A549 (cell line): Measurements from ENCODE around the gene WASF3. TPM values are rescaled to one million over a fixed set of nuclear protein-coding genes. Genes with fewer than 3 reads are reported as not detected.

Experiments used
- ATAC-seq, 2 experiments: fragments of 200-7000 bp in 1 of 2; fragments of >200 bp in 1 of 2; cut with Nextera tagmentation in 1 of 2; cut with Tn5 transposase in 1 of 2; 3 replicates each; pipeline versions ENCODE4 v1.8.0 to v1.9.1; 2018 to 2020; ENCODE audit warnings: mild to moderate bottlenecking in 1 of 2, moderate library complexity in 1 of 2
- CTCF ChIA-PET: fragments of 300-600 bp; sonication (Branson Sonifier 250); formaldehyde crosslinking; extraction: SDS; loops from one replicate; lab custom pipeline; 2021; ENCODE audit warnings: antibody characterized with exemption, inconsistent platforms; lab: Yijun Ruan, JAX
- POLR2A ChIA-PET: fragments of 350-600 bp; formaldehyde crosslinking; extraction: SDS; loops from one replicate; lab custom pipeline; 2021; ENCODE audit warnings: antibody characterized with exemption, inconsistent platforms; lab: Yijun Ruan, JAX
- DNase-seq, 2 experiments: peaks; one replicate each; pipeline versions ENCODE4 v3.0.0 to v3.0.0-alpha.2; 2011 to 2016; ENCODE audit warnings: low read depth in 1 of 2, low spot score in 1 of 2
- FAIRE-seq: peaks from 2 replicates; lab custom pipeline; 2011; peaks lifted over from hg19 to GRCh38; lab: Jason Lieb, UNC
- H3K27ac ChIP-seq, 2 experiments: fragments of >200 bp; sonication (Bioruptor Twin); formaldehyde crosslinking; 3 replicates each; pipeline ENCODE4 v1.5.1; 2016 to 2017
- H3K4me1 ChIP-seq: fragments of >200 bp; sonication (Bioruptor Twin); formaldehyde crosslinking; 3 replicates; pipeline ENCODE4 v1.6.1; 2016
- H3K4me2 ChIP-seq: fragments of >200 bp; sonication (Bioruptor Twin); formaldehyde crosslinking; 3 replicates; pipeline ENCODE4 v1.6.1; 2016
- H3K4me3 ChIP-seq: fragments of >200 bp; sonication (Bioruptor Twin); formaldehyde crosslinking; 3 replicates; pipeline ENCODE4 v1.5.1; 2016
- H3K9me3 ChIP-seq: fragments of >200 bp; sonication (Bioruptor Twin); formaldehyde crosslinking; 3 replicates; pipeline ENCODE4 v1.6.1; 2016
- CBX8 ChIP-seq: fragments of 200-600 bp; sonication (generic); IDR thresholded peaks from 2 replicates; pipeline ENCODE4 v1.6.1; 2016
- CEBPB ChIP-seq, 2 experiments: fragments of >200 bp in 1 of 2; sonication (Bioruptor Twin) in 1 of 2; formaldehyde crosslinking in 1 of 2; IDR thresholded peaks; 2 replicates each; pipeline ENCODE4 v1.6.1; 2012 to 2016
- CTCF ChIP-seq: fragments of >200 bp; sonication (Bioruptor Twin); formaldehyde crosslinking; IDR thresholded peaks from 3 replicates; pipeline ENCODE4 v1.5.1; 2016
- E2F6 ChIP-seq: IDR thresholded peaks from 2 replicates; pipeline ENCODE4 v1.6.1; 2012; ENCODE audit warnings: low read depth, borderline replicate concordance
- EHMT2 ChIP-seq: fragments of 200-600 bp; sonication (generic); IDR thresholded peaks from 2 replicates; pipeline ENCODE4 v1.6.1; 2016; ENCODE audit warnings: antibody characterized with exemption, low read depth, mild to moderate bottlenecking, moderate library complexity
- HDAC2 ChIP-seq: fragments of 200-600 bp; sonication (generic); IDR thresholded peaks from 2 replicates; pipeline ENCODE4 v1.6.1; 2016
- HES2 ChIP-seq: fragments of >200 bp; sonication (Bioruptor Twin); formaldehyde crosslinking; IDR thresholded peaks from 2 replicates; pipeline ENCODE4 v1.6.1; 2016
- HOXB5 ChIP-seq: fragments of 250-450 bp; sonication (Bioruptor Pico); IDR thresholded peaks from 2 replicates; pipeline ENCODE4 v1.5.0; 2020; ENCODE audit warnings: mild to moderate bottlenecking, moderate library complexity
- JUN ChIP-seq, 2 experiments: fragments of >200 bp; sonication (Bioruptor Twin); formaldehyde crosslinking; IDR thresholded peaks; 2 replicates in 1 of 2; 3 replicates in 1 of 2; pipeline ENCODE4 v1.6.1; 2016 to 2017
- KDM1A ChIP-seq: fragments of 200-600 bp; sonication (generic); IDR thresholded peaks from 2 replicates; pipeline ENCODE4 v1.6.1; 2016; ENCODE audit warnings: low read depth, mild to moderate bottlenecking
- KDM5A ChIP-seq: fragments of 200-600 bp; sonication (generic); IDR thresholded peaks from 2 replicates; pipeline ENCODE4 v1.6.1; 2016; ENCODE audit warnings: antibody characterized with exemption, mild to moderate bottlenecking
- NPAS2 ChIP-seq: fragments of 250-450 bp; sonication (Bioruptor Pico); IDR thresholded peaks from 2 replicates; pipeline ENCODE4 v1.8.0; 2022; ENCODE audit warnings: mild to moderate bottlenecking, moderate library complexity, borderline replicate concordance
- PBX3 ChIP-seq: IDR thresholded peaks from 2 replicates; pipeline ENCODE4 v1.6.1; 2012
- PHF8 ChIP-seq: fragments of 200-600 bp; sonication (generic); IDR thresholded peaks from 2 replicates; pipeline ENCODE4 v1.6.1; 2016; ENCODE audit warnings: low read depth, mild to moderate bottlenecking, antibody characterized with exemption, moderate library complexity, borderline replicate concordance
- POLR2A ChIP-seq: IDR thresholded peaks from 2 replicates; pipeline ENCODE4 v1.6.1; 2012; ENCODE audit warnings: mild to moderate bottlenecking, low read length
- RARB ChIP-seq: fragments of 250-450 bp; sonication (Bioruptor Pico); IDR thresholded peaks from 2 replicates; pipeline ENCODE4 v1.8.0; 2021; ENCODE audit warnings: mild to moderate bottlenecking, moderate library complexity
- REST ChIP-seq: fragments of 200-600 bp; sonication (generic); IDR thresholded peaks from 2 replicates; pipeline ENCODE4 v1.6.1; 2016; ENCODE audit warnings: antibody characterized with exemption, mild to moderate bottlenecking, moderate library complexity
- TP53 ChIP-seq: fragments of 250-450 bp; sonication (Bioruptor Pico); IDR thresholded peaks from 2 replicates; pipeline ENCODE4 v1.5.0; 2021; ENCODE audit warnings: mild to moderate bottlenecking, moderate library complexity
- USF2 ChIP-seq: fragments of 450-650 bp; IDR thresholded peaks from 2 replicates; pipeline ENCODE4 v1.6.1; 2014; ENCODE audit warnings: antibody characterized with exemption
- ZSCAN20 ChIP-seq: fragments of 250-450 bp; sonication (Bioruptor Pico); IDR thresholded peaks from 2 replicates; pipeline ENCODE4 v1.8.0; 2022; ENCODE audit warnings: mild to moderate bottlenecking, moderate library complexity
- WGBS: methylation state at CpG from one replicate; pipeline ENCODE4 v1.1.6; 2017; ENCODE audit errors: missing lambda C conversion rate; 5-methylcytosine and 5-hydroxymethylcytosine counted together
- polyA minus RNA-seq: library from RNA; depleted of rRNA, polyadenylated mRNA; stranded (reverse); fragments of >200 nt; gene quantifications from 2 replicates; pipeline ENCODE4 v1.2.3, GENCODE V29; 2011; rRNA and poly(A)+ RNA removed
- polyA plus RNA-seq, 4 experiments: library from polyadenylated mRNA; depleted of rRNA in 3 of 4; stranded (reverse); fragments of >200 nt; fragmentation: RNase III in 1 of 4; extraction: RNeasy Plus Mini Kit Qiagen cat#74134 plus additional on column Dnase treatment in 1 of 4; gene quantifications; 2 replicates in 3 of 4; 3 replicates in 1 of 4; pipeline ENCODE4 v1.2.3, GENCODE V29; 2011 to 2017

The WASF3 gene, protein sequence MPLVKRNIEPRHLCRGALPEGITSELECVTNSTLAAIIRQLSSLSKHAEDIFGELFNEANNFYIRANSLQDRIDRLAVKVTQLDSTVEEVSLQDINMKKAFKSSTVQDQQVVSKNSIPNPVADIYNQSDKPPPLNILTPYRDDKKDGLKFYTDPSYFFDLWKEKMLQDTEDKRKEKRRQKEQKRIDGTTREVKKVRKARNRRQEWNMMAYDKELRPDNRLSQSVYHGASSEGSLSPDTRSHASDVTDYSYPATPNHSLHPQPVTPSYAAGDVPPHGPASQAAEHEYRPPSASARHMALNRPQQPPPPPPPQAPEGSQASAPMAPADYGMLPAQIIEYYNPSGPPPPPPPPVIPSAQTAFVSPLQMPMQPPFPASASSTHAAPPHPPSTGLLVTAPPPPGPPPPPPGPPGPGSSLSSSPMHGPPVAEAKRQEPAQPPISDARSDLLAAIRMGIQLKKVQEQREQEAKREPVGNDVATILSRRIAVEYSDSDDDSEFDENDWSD
- polyA plus RNA-seq (2011; rRNA removed) (0.45 and 0.56 TPM in 2 replicates), polyA plus RNA-seq (2017; fragmentation: RNase III; extraction: RNeasy Plus Mini Kit Qiagen cat#74134 plus additional on column Dnase treatment) (0.09 to 0.12 TPM (median 0.10 TPM) in 3 replicates), polyA minus RNA-seq (0.29 and 0.50 TPM in 2 replicates)
- 0.22 and 0.29 TPM in 2 replicates for polyA plus RNA-seq (2012; cell fraction: cytosol; rRNA removed)
- polyA plus RNA-seq (2012; cell fraction: nucleus; rRNA removed), result 0.17 and 0.28 TPM in 2 replicates

DNA sequence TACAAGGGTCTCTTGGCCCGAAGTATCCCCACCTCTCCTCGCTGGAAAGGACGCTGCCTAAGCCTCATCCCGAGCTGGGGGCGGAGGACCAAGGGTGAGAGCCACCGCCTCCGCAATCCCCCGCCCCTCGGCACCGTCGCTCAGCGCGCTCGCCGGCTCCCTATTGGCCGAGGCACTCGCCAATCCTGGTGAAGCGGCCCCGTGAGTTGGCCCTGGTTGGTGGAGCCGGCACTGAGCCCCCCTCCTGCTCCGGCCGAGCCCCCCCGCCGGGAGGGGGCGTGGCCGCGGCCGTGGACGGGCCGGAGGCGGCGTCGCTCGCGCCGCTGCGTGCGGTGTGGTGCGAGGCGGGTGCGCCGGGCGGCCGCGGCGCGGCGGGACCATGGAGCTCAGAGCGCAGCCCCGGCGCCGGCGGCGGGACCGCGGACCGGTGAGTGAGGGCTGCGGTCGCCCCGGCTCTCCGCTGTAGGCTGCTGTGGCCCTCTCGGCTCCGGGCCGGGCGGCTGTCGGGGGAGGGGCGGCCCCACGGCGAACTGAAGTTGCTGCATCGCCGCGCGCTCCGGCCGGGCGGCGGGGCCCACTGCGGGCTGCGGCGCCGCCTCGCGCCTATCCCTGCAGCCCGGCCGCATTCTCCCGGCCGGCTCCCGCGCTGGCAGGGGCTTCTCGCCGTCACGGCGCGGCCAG is at the start of gene WASF3:
TSS of gene WASF3 (plus strand) at position 291 of the 681 bp plus-strand sequence. CDS start 84,588 bp downstream, outside the sequence.
- Histone ChIP-seq H3K9me3 (0 out of 3 replicates have a peak, but pooled peaks cover 3% of the 10 kb centered on the region), H3K4me3 (peak within 1 kb of the TSS; percentile 61), H3K4me1 (peaks cover 3% of the 10 kb centered on the region; the same call in 1 of the 3 replicates), H3K27ac (peak within 1 kb of the TSS in 1 of 2 experiments; percentile 73; a peak in 3 of 6 replicates), H3K4me2 (peak within 1 kb of the TSS; percentile 88)
- DNase-seq, result peak; percentile 57 to 78
- ChIA-PET POLR2A (no interaction called here), CTCF (no interaction called here)
- TF ChIP-seq KDM1A, result no peak
- TF ChIP-seq PBX3, result peak; percentile 85
- no peak for TF ChIP-seq HOXB5 (CRISPR knock-in tag)
- no peak for TF ChIP-seq ZSCAN20 (CRISPR knock-in tag)
- TF ChIP-seq NPAS2, result no peak
- TF ChIP-seq USF2, result no peak
- no peak for TF ChIP-seq POLR2A
- TF ChIP-seq KDM5A, result no peak
- TF ChIP-seq HES2, result no peak
- WGBS, result no CpG with 5 or more reads among the region's 94 CpGs
- peak; percentile 94 to 100 for ATAC-seq
- no peak for FAIRE-seq

GRCh38 chr13:26508885-26509284 is 48.6 kb upstream of the WASF3 start:
- DNase-seq (peak in 1 of 2 experiments; percentile 11), ATAC-seq (no peak), FAIRE-seq (no peak)
- H3K4me1 ChIP-seq, result no peaks in the 10 kb centered on the region
- H3K9me3 ChIP-seq, result peaks cover 10% of the 10 kb centered on the region; the same call in 1 of the 3 replicates
- H3K4me3 ChIP-seq, result no peak overlapping the region
- no peak for TF ChIP-seq CEBPB (IDR thresholded peaks at IDR 0.05)
- no peak for TF ChIP-seq HDAC2
- no peak for TF ChIP-seq PBX3
- TF ChIP-seq TP53 (CRISPR knock-in tag), result no peak
- no peak for TF ChIP-seq PHF8
- no peak overlapping the region for H3K27ac ChIP-seq
- no peak overlapping the region for H3K4me2 ChIP-seq
- CTCF ChIA-PET, result no interaction called here
- POLR2A ChIA-PET, result no interaction called here
- WGBS, result 7% methylated on average over 4 of the region's 4 CpGs

DNA sequence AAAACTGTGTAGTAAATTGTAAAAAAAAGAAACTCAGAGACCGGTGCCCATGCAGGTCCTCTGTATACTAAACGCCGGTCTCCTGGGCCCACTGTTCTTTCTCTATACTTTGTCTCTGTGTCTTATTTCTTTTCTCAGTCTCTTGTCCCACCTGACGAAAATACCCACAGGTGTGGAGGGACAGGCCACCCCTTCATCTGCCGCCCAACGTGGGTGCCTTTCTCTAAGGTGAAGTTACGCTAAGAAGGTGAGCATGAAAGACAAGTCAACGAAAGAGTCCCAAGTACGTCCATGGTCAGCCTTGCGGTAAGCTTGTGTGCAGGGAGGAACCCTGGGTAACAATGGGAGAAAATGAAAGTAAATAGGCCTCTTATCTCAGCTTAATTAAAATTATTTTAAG is 48.0 kb upstream of the WASF3 start:
- Histone ChIP-seq H3K9me3 (peaks cover 10% of the 10 kb centered on the region; the same call in 1 of the 3 replicates), H3K4me3 (no peak overlapping the region), H3K27ac (no peak overlapping the region), H3K4me2 (no peak overlapping the region), H3K4me1 (no peaks in the 10 kb centered on the region)
- 44% methylated on average over 10 of the region's 10 CpGs for WGBS
- FAIRE-seq, result no peak
- ChIA-PET CTCF (no interaction called here), POLR2A (no interaction called here)
- no peak for DNase-seq
- no peak for ATAC-seq
- TF ChIP-seq REST, result no peak
- no peak for TF ChIP-seq ZSCAN20 (CRISPR knock-in tag)
- no peak for TF ChIP-seq CBX8
- no peak for TF ChIP-seq EHMT2
- no peak for TF ChIP-seq RARB
- TF ChIP-seq HDAC2, result no peak
- no peak for TF ChIP-seq KDM1A
- TF ChIP-seq E2F6, result no peak
- TF ChIP-seq JUN (IDR thresholded peaks at IDR 0.05), result no peak
- TF ChIP-seq CTCF, result no peak
